ENCODE measurements around the gene ATG13.

Gene ATG13

GRCh38 chr11:46696212-46696558 is 78.8 kb downstream of the ATG13 start:
- no peaks in the 10 kb centered on the region for H3K27me3 ChIP-seq (ENCODE audit: insufficient read depth, insufficient read length)
- no peak overlapping the region for H3K9ac ChIP-seq (ENCODE audit: insufficient read length, low read depth)
- H3K9me3 ChIP-seq (ENCODE audit: insufficient read depth, low read length) = no peaks in the 10 kb centered on the region
- no peak for DNase-seq (ENCODE audit: low read depth, low spot score)
- H3K4me3 ChIP-seq (ENCODE audit: insufficient read length, low read depth) = no peak overlapping the region
- peaks cover 11% of the 10 kb centered on the region for H3K4me1 ChIP-seq (ENCODE audit: insufficient read depth, insufficient read length)
- TF ChIP-seq ZNF274 (IDR thresholded peaks at IDR 0.05; ENCODE audit: low read depth, low read length) = no peak
- no peak for TF ChIP-seq SUZ12 (IDR thresholded peaks at IDR 0.05; ENCODE audit: extremely low read depth, insufficient read depth, insufficient read length)
- no peak for TF ChIP-seq YY1 (IDR thresholded peaks at IDR 0.05; ENCODE audit: insufficient read depth, insufficient read length)
- peaks cover 44% of the 10 kb centered on the region for H3K36me3 ChIP-seq (ENCODE audit: insufficient read depth, insufficient read length, low read length)

- TF ChIP-seq SUZ12 (IDR thresholded peaks at IDR 0.05; ENCODE audit: extremely low read depth, insufficient read depth, insufficient read length) = no peak
- TF ChIP-seq YY1 (IDR thresholded peaks at IDR 0.05; ENCODE audit: insufficient read depth, insufficient read length) = no peak
- no peak for TF ChIP-seq ZNF274 (IDR thresholded peaks at IDR 0.05; ENCODE audit: low read depth, low read length)
- Histone ChIP-seq H3K27me3 (ENCODE audit: insufficient read depth, insufficient read length) (no peaks in the 10 kb centered on the region), H3K9me3 (ENCODE audit: insufficient read depth, low read length) (no peaks in the 10 kb centered on the region), H3K36me3 (ENCODE audit: insufficient read depth, insufficient read length, low read length) (peaks cover 45% of the 10 kb centered on the region), H3K4me3 (ENCODE audit: insufficient read length, low read depth) (no peak overlapping the region), H3K4me1 (ENCODE audit: insufficient read depth, insufficient read length) (peaks cover 11% of the 10 kb centered on the region), H3K9ac (ENCODE audit: insufficient read length, low read depth) (no peak overlapping the region)
- DNase-seq (ENCODE audit: low read depth, low spot score) = no peak
Observed at GRCh38 chr11:46697303-46697702, 80.0 kb downstream of the ATG13 start.

GRCh38 chr11:46697723-46698122 is 80.4 kb downstream of the ATG13 start:
- no peak for DNase-seq (ENCODE audit: low read depth, low spot score)
- Histone ChIP-seq H3K4me3 (ENCODE audit: insufficient read length, low read depth) (no peak overlapping the region), H3K9ac (ENCODE audit: insufficient read length, low read depth) (no peak overlapping the region), H3K4me1 (ENCODE audit: insufficient read depth, insufficient read length) (peaks cover 11% of the 10 kb centered on the region), H3K36me3 (ENCODE audit: insufficient read depth, insufficient read length, low read length) (peaks cover 47% of the 10 kb centered on the region), H3K27me3 (ENCODE audit: insufficient read depth, insufficient read length) (no peaks in the 10 kb centered on the region), H3K9me3 (ENCODE audit: insufficient read depth, low read length) (no peaks in the 10 kb centered on the region)
- TF ChIP-seq YY1 (IDR thresholded peaks at IDR 0.05; ENCODE audit: insufficient read depth, insufficient read length) (no peak), SUZ12 (IDR thresholded peaks at IDR 0.05; ENCODE audit: extremely low read depth, insufficient read depth, insufficient read length) (no peak)

- Histone ChIP-seq H3K27me3 (ENCODE audit: insufficient read depth, insufficient read length) (no peaks in the 10 kb centered on the region), H3K9me3 (ENCODE audit: insufficient read depth, low read length) (no peaks in the 10 kb centered on the region), H3K4me1 (ENCODE audit: insufficient read depth, insufficient read length) (peaks cover 11% of the 10 kb centered on the region), H3K9ac (ENCODE audit: insufficient read length, low read depth) (no peak overlapping the region), H3K4me3 (ENCODE audit: insufficient read length, low read depth) (no peak overlapping the region), H3K36me3 (ENCODE audit: insufficient read depth, insufficient read length, low read length) (peaks cover 49% of the 10 kb centered on the region)
- no peak for TF ChIP-seq ZNF274 (IDR thresholded peaks at IDR 0.05; ENCODE audit: low read depth, low read length)
- TF ChIP-seq YY1 (IDR thresholded peaks at IDR 0.05; ENCODE audit: insufficient read depth, insufficient read length) = no peak
- TF ChIP-seq SUZ12 (IDR thresholded peaks at IDR 0.05; ENCODE audit: extremely low read depth, insufficient read depth, insufficient read length) = no peak
- DNase-seq (ENCODE audit: low read depth, low spot score) = no peak
Observed at GRCh38 chr11:46698597-46698996, 81.2 kb downstream of the ATG13 start.

- peaks cover 7% of the 10 kb centered on the region for H3K4me1 ChIP-seq (ENCODE audit: insufficient read depth, insufficient read length)
- DNase-seq (ENCODE audit: low read depth, low spot score) = peak; percentile 100
- peak within 1 kb of the TSS; percentile 99 for H3K4me3 ChIP-seq (ENCODE audit: insufficient read length, low read depth)
- no peaks in the 10 kb centered on the region for H3K9me3 ChIP-seq (ENCODE audit: insufficient read depth, low read length)
- H3K9ac ChIP-seq (ENCODE audit: insufficient read length, low read depth) = peak within 1 kb of the TSS; percentile 99
- TF ChIP-seq SUZ12 (IDR thresholded peaks at IDR 0.05; ENCODE audit: extremely low read depth, insufficient read depth, insufficient read length) = no peak
- no peak for TF ChIP-seq ZNF274 (IDR thresholded peaks at IDR 0.05; ENCODE audit: low read depth, low read length)
- no peak for TF ChIP-seq YY1 (IDR thresholded peaks at IDR 0.05; ENCODE audit: insufficient read depth, insufficient read length)
- no peaks in the 10 kb centered on the region for H3K27me3 ChIP-seq (ENCODE audit: insufficient read depth, insufficient read length)
- H3K36me3 ChIP-seq (ENCODE audit: insufficient read depth, insufficient read length, low read length) = peaks cover 49% of the 10 kb centered on the region
Observed at GRCh38 chr11:46700241-46701077, 83.1 kb downstream of the ATG13 start, which contains the start of the genes ARHGAP1 and ZNF408. ARHGAP1 (minus strand) TSS chr11:46700619; CDS start chr11:46696107, 4,512 bp downstream. ZNF408 (plus strand) TSS chr11:46701031; CDS start chr11:46701048, 17 bp downstream.

- no peak for DNase-seq (ENCODE audit: low read depth, low spot score)
- Histone ChIP-seq H3K9me3 (ENCODE audit: insufficient read depth, low read length) (no peaks in the 10 kb centered on the region), H3K27me3 (ENCODE audit: insufficient read depth, insufficient read length) (no peaks in the 10 kb centered on the region), H3K9ac (ENCODE audit: insufficient read length, low read depth) (peak overlapping the region; percentile 99), H3K36me3 (ENCODE audit: insufficient read depth, insufficient read length, low read length) (peaks cover 49% of the 10 kb centered on the region), H3K4me1 (ENCODE audit: insufficient read depth, insufficient read length) (peaks cover 5% of the 10 kb centered on the region), H3K4me3 (ENCODE audit: insufficient read length, low read depth) (peak overlapping the region; percentile 99)
- TF ChIP-seq SUZ12 (IDR thresholded peaks at IDR 0.05; ENCODE audit: extremely low read depth, insufficient read depth, insufficient read length) (no peak), ZNF274 (IDR thresholded peaks at IDR 0.05; ENCODE audit: low read depth, low read length) (no peak), YY1 (IDR thresholded peaks at IDR 0.05; ENCODE audit: insufficient read depth, insufficient read length) (no peak)
Observed at GRCh38 chr11:46701078-46701654, 83.8 kb downstream of the ATG13 start.

- no peaks in the 10 kb centered on the region for H3K27me3 ChIP-seq (ENCODE audit: insufficient read depth, insufficient read length)
- DNase-seq (ENCODE audit: low read depth, low spot score) = no peak
- peaks cover 75% of the 10 kb centered on the region for H3K36me3 ChIP-seq (ENCODE audit: insufficient read depth, insufficient read length, low read length)
- no peak overlapping the region for H3K4me3 ChIP-seq (ENCODE audit: insufficient read length, low read depth)
- H3K9ac ChIP-seq (ENCODE audit: insufficient read length, low read depth) = no peak overlapping the region
- no peaks in the 10 kb centered on the region for H3K4me1 ChIP-seq (ENCODE audit: insufficient read depth, insufficient read length)
- TF ChIP-seq SUZ12 (IDR thresholded peaks at IDR 0.05; ENCODE audit: extremely low read depth, insufficient read depth, insufficient read length) (no peak), ZNF274 (IDR thresholded peaks at IDR 0.05; ENCODE audit: low read depth, low read length) (no peak), YY1 (IDR thresholded peaks at IDR 0.05; ENCODE audit: insufficient read depth, insufficient read length) (no peak)
- H3K9me3 ChIP-seq (ENCODE audit: insufficient read depth, low read length) = no peaks in the 10 kb centered on the region
Observed at GRCh38 chr11:46705070-46705688, 87.8 kb downstream of the ATG13 start.

All from NT2/D1 (cell line).